Suprapubic skin (tissue), 4 donors: Measurements from ENCODE around the gene ACO2. TPM values are rescaled to one million over a fixed set of nuclear protein-coding genes. Genes with fewer than 3 reads are reported as not detected.
"Not testable (repeated sequence)": the region's sequence is repeated elsewhere in the genome, so short reads cannot be mapped to it uniquely, and the experiment has no call there.

Source experiments
- DNase-seq, 2 donors: peaks; one replicate each; pipeline ENCODE4 v3.0.0-alpha.2; 2019; ENCODE audit warnings: low spot score in 2 of 2
- H3K27ac ChIP-seq: fragments of 200-600 bp; sonication (generic); one replicate; pipeline ENCODE4 v1.5.1; 2019
- H3K27me3 ChIP-seq: fragments of 200-600 bp; sonication (generic); one replicate; pipeline ENCODE4 v1.5.1; 2019
- H3K36me3 ChIP-seq: fragments of 200-600 bp; sonication (generic); one replicate; pipeline ENCODE4 v1.5.1; 2019
- H3K4me1 ChIP-seq: fragments of 200-600 bp; sonication (generic); one replicate; pipeline ENCODE4 v1.5.1; 2019
- H3K4me3 ChIP-seq: fragments of 200-600 bp; sonication (generic); one replicate; pipeline ENCODE4 v1.5.1; 2019; ENCODE audit warnings: mild to moderate bottlenecking
- H3K9me3 ChIP-seq: fragments of 200-600 bp; sonication (generic); one replicate; pipeline ENCODE4 v1.5.1; 2019
- EP300 ChIP-seq: sonication (generic); formaldehyde crosslinking; IDR thresholded peaks from one replicate; pipeline ENCODE4 v1.6.1; 2017; ENCODE audit warnings: antibody characterized with exemption
- POLR2A ChIP-seq, 2 donors: fragments of 450-650 bp; IDR thresholded peaks; one replicate each; pipeline ENCODE4 v1.6.1; 2017; ENCODE audit warnings: antibody characterized with exemption in 2 of 2, mild to moderate bottlenecking in 2 of 2, moderate library complexity in 2 of 2
- POLR2AphosphoS5 ChIP-seq, 3 donors: sonication (generic); formaldehyde crosslinking; IDR thresholded peaks; one replicate each; pipeline ENCODE4 v1.6.1; 2017; ENCODE audit warnings: antibody characterized with exemption in 3 of 3
- WGBS: methylation state at CpG from one replicate; pipeline ENCODE4 v1.1.5; 2018; 5-methylcytosine and 5-hydroxymethylcytosine counted together
- total RNA-seq, 4 donors: library from RNA; depleted of rRNA; stranded (reverse); fragments of >200 nt; gene quantifications; one replicate each; pipeline ENCODE4 v1.1.0, GENCODE V29; 2016
- TF ChIP-seq, protein P1 (sequence below), 2 donors: fragments of 200-600 bp in 1 of 2; fragments of 450-650 bp in 1 of 2; sonication (generic) in 1 of 2; IDR thresholded peaks; one replicate each; pipeline ENCODE4 v1.5.1; 2016 to 2019; ENCODE audit warnings: antibody characterized with exemption in 2 of 2, mild to moderate bottlenecking in 1 of 2, moderate library complexity in 1 of 2

Gene ACO2
- total RNA-seq, 4 donors from 2014 or later = 67.4 to 81.9 (median 75.9) TPM

- Histone ChIP-seq H3K27me3 (no peaks in the 10 kb centered on the region), H3K4me1 (no peaks in the 10 kb centered on the region), H3K27ac (no peak overlapping the region), H3K9me3 (no peaks in the 10 kb centered on the region), H3K36me3 (peaks cover 16% of the 10 kb centered on the region), H3K4me3 (no peak overlapping the region)
- DNase-seq = no peak
- TF ChIP-seq, protein P1, sequence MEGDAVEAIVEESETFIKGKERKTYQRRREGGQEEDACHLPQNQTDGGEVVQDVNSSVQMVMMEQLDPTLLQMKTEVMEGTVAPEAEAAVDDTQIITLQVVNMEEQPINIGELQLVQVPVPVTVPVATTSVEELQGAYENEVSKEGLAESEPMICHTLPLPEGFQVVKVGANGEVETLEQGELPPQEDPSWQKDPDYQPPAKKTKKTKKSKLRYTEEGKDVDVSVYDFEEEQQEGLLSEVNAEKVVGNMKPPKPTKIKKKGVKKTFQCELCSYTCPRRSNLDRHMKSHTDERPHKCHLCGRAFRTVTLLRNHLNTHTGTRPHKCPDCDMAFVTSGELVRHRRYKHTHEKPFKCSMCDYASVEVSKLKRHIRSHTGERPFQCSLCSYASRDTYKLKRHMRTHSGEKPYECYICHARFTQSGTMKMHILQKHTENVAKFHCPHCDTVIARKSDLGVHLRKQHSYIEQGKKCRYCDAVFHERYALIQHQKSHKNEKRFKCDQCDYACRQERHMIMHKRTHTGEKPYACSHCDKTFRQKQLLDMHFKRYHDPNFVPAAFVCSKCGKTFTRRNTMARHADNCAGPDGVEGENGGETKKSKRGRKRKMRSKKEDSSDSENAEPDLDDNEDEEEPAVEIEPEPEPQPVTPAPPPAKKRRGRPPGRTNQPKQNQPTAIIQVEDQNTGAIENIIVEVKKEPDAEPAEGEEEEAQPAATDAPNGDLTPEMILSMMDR (IDR thresholded peaks at IDR 0.05) = no peak
- TF ChIP-seq EP300 (no peak), POLR2A (IDR thresholded peaks at IDR 0.05) (no peak), POLR2AphosphoS5 (IDR thresholded peaks at IDR 0.05) (no peak)
- WGBS = no CpG with 5 or more reads among the region's 14 CpGs
These were observed 102.9 kb downstream of the ACO2 start for GRCh38 chr22:41571786-41572185.

- DNase-seq, H3K9me3 ChIP-seq, H3K4me3 ChIP-seq, H3K27me3 ChIP-seq, H3K27ac ChIP-seq, H3K4me1 ChIP-seq: not testable (repeated sequence)
- WGBS = 96% methylated on average over 3 of the region's 3 CpGs
- H3K36me3 ChIP-seq = peaks cover 21% of the 10 kb centered on the region
These were observed 103.4 kb downstream of the ACO2 start for GRCh38 chr22:41572305-41572704.

GRCh38 chr22:41573677-41574076 lies 104.8 kb downstream of the ACO2 start:
- Histone ChIP-seq H3K36me3 (peaks cover 35% of the 10 kb centered on the region), H3K4me3 (no peak overlapping the region), H3K27ac (no peak overlapping the region), H3K4me1 (no peaks in the 10 kb centered on the region), H3K27me3 (no peaks in the 10 kb centered on the region), H3K9me3 (no peaks in the 10 kb centered on the region)
- no peak for TF ChIP-seq POLR2AphosphoS5 (IDR thresholded peaks at IDR 0.05)
- TF ChIP-seq, protein P1 (IDR thresholded peaks at IDR 0.05) = no peak
- no peak for TF ChIP-seq EP300
- TF ChIP-seq POLR2A (IDR thresholded peaks at IDR 0.05) = no peak
- DNase-seq = no peak
- 88% methylated on average over 7 of the region's 11 CpGs for WGBS

- Histone ChIP-seq H3K4me3 (no peak overlapping the region), H3K36me3 (peaks cover 47% of the 10 kb centered on the region), H3K27me3 (no peaks in the 10 kb centered on the region), H3K9me3 (no peaks in the 10 kb centered on the region), H3K4me1 (no peaks in the 10 kb centered on the region), H3K27ac (no peak overlapping the region)
- DNase-seq = peak in 1 of 2 donors; percentile 86
- 61% methylated on average over 10 of the region's 26 CpGs for WGBS
- TF ChIP-seq POLR2AphosphoS5 (IDR thresholded peaks at IDR 0.05) = no peak
- TF ChIP-seq POLR2A (IDR thresholded peaks at IDR 0.05) = no peak
- TF ChIP-seq EP300 = no peak
- TF ChIP-seq, protein P1 (IDR thresholded peaks at IDR 0.05) = no peak
These were observed 106.0 kb downstream of the ACO2 start for GRCh38 chr22:41574847-41575381.

- Histone ChIP-seq H3K4me1 (no peaks in the 10 kb centered on the region), H3K27ac (no peak overlapping the region), H3K9me3 (no peaks in the 10 kb centered on the region), H3K36me3 (peaks cover 51% of the 10 kb centered on the region), H3K4me3 (no peak overlapping the region), H3K27me3 (no peaks in the 10 kb centered on the region)
- no CpG with 5 or more reads among the region's 15 CpGs for WGBS
- TF ChIP-seq POLR2A (IDR thresholded peaks at IDR 0.05) (no peak), EP300 (no peak), POLR2AphosphoS5 (IDR thresholded peaks at IDR 0.05) (no peak)
- TF ChIP-seq, protein P1 (IDR thresholded peaks at IDR 0.05) = no peak
- DNase-seq = no peak
These were observed 106.6 kb downstream of the ACO2 start for GRCh38 chr22:41575533-41575932.

DNA sequence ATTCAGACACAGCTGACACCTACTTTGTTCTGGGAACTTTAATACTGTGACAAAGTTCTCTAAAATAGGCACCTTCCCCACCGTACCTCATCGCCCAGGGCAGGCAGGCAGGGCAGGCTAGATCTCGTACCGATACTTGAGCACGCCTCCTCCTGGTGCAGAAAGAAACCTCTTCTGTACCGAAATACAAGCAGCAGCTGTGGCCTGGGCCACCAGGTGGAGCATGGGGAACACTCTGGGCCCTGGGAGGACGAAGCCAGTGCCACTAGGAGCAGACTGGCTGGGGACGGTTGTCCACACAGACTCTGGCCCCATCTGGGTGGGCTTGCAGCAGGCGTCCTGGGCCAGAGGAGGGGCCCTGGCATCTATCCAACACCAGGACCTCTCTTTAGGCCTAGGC lies 108.0 kb downstream of the ACO2 start:
- no peak for TF ChIP-seq POLR2AphosphoS5 (IDR thresholded peaks at IDR 0.05)
- TF ChIP-seq, protein P1 (IDR thresholded peaks at IDR 0.05) = peak in 1 of 2 donors; percentile 34
- no peak for DNase-seq
- H3K4me3 ChIP-seq = no peak overlapping the region
- H3K36me3 ChIP-seq = peaks cover 54% of the 10 kb centered on the region
- H3K27me3 ChIP-seq = no peaks in the 10 kb centered on the region
- H3K9me3 ChIP-seq = no peaks in the 10 kb centered on the region
- WGBS = 93% methylated on average over 5 of the region's 9 CpGs
- H3K27ac ChIP-seq = no peak overlapping the region
- H3K4me1 ChIP-seq = no peaks in the 10 kb centered on the region
